NCI-H1694 treated with DMSO at 0.1 percent for 48 hours (cell line): ENCODE measurements around the gene SOBP.

Experiments
- DNase-seq: peaks from one replicate; lab custom pipeline; 2025; lab: John Stamatoyannopoulos, UW

SOBP gene

DNA sequence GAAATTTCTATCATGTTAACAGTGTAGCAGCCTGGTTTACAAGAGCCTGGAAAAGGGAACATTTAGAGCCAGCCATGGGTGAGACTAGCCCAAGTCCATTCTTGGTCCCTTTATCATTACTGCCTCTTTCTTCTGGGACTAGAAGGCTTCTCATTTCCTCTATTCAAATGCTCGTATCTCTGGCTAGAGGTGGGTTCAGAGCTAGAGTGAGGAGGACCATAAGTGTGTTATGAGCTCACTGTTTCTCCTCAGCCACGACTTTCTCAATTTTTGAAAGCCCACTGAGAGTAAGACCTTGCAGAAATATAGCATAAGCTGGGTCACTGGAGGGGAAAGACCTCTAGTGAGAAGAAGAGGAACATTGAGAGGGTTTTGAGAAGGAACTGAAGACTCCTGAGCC, 100.0 kb downstream of the SOBP start:
- DNase-seq: no peak

DNA sequence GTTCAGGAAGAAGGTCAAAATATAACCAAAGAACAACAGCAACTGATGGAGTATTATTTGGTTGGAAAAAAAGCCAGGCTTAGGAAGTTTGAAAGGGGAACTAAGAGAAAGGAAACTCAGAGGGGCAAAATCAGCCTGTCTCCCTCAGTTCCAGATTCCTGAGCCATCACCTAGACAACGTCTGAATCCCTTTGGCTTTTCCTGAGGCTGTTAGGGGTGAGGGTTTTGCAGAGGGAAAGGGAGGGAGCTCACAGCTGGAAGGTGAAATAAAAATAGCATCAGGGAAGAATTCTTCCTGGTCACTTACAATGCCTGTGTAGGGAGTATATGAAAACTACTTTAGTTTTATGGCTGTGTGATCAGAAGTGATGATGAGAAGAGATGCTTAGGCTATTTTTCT, 100.5 kb downstream of the SOBP start:
- DNase-seq: no peak

DNA sequence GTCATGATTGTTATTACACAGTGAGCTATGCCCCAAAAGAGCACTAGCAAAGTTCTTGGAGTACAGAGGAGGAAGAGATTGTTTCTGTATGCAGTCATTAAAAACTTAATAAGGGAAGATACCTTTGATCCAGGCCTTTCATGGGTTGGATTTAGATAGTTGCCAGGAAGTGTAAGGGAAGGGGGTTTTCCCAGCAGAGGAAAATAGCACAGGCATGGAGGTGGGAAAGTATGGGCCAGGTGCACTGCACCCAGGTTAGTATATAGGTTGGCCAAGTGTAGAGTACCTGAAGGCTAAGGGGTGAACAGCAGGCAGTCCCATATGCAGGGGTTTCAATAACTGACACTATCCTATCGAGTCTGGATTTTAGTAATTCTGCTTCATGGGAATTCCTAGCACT, 101.4 kb downstream of the SOBP start:
- no peak for DNase-seq

DNA sequence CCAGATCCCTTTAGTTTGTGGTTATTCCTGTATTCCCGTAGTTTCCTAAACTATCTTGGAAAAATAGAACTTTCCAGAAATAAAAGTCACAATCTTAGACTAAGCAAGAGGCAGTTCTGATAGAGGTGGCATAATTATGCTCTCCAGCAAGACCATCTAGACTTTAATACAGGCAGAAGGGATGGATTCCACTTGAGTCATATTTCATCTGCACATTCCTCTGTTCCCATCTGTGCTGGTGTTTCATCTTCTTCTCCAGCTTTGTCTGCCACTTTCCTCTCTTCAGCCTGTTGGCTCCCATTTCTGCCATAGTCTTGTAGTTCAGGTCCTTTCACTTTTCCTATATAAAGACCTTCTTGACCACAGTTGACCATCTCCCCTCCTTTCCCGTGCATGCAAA, 102.9 kb downstream of the SOBP start:
- no peak for DNase-seq

DNA sequence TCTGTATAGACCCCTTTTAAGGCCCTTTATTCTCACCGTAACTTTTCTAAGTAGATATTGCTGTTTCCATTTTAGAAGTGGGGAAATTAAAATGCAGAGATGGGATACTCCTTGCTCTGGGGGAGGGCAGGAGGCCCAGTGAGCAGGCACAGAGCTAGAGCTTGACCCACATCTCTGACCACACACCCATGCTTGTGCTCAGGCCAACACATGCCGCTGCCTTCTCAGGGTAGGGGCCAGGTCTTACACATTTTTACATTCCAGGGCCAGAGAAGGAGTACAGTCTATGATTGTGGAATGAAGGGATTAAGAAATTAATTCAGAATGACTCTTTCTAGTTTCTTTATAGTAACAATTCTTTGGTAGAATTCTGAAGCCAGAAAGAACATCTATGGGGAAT, 104.8 kb downstream of the SOBP start:
- DNase-seq: no peak

DNA sequence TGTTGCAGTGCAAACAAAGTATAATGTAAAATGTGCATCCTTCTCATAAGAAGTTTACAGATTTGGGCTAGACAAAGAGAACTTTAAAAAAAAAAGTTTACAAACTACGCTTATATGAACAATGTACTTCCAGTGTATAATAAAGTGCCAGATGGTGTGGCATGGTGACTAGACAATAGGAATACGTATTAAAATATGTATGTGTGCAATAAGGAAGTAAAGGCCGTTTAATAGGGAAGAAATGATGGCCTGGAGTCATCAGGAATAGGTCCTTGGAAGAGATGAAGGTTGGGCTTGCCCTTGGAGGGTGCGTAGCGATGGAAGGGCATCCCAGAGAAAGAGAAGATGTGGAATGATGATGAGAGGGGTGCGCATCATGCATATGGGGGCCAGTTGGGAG, 108.2 kb downstream of the SOBP start:
- no peak for DNase-seq

DNA sequence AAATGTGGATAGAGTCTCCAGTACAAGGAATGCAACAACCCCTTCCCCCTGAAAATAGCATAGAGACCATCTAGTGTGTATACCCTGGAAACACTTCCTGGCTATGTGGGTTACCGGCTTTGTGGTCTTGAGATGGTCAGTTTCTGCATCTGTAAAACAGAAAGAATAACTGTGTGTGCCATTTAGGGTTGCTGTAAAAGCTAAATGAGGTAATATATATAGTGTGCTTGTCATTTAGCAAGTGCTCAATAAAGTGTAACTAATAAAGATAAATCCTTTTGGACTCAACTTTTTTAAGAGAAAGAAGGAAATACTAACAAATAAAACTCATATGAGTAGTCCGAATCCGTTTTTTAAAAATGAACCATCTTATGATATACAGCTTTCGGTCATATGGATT, 109.1 kb downstream of the SOBP start:
- DNase-seq: no peak

DNA sequence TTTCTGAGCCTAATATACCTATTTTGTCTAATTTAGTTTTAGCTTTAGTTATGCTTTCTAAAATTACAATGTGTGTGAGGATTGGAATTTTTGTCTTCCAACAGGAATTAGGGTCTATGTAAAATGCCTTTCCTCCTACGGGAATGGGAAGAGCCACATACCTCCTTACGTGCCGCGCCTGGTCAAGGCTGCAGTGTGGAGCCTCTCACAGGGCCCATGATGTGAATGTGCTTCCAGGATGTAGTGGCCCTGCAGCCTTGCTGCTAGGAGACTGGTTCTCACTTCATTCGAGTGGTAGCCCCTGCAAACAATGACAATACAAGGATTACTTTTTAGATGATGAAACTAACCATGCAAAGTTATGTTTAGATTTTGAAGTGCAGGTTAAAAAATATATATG, 110.2 kb downstream of the SOBP start:
- no peak for DNase-seq

DNA sequence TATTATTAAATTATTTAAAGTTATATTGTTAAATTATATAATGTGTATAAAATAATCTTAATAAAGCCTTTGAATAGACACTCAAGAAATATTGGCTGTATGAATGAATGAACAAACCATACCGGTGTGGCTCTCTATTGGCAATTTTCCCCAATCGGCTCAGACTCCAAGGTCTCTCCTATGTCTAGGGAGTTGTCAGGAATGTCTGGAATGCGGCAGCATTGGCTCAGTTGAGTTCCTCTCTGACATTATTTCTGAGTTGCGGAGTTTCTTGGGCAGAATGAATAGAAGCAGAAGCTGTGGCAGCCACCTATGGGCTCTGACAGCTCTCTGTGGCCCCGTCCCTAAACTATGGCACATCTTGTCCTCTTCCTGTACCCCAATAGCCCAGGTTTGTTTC, 111.0 kb downstream of the SOBP start:
- no peak for DNase-seq

DNA sequence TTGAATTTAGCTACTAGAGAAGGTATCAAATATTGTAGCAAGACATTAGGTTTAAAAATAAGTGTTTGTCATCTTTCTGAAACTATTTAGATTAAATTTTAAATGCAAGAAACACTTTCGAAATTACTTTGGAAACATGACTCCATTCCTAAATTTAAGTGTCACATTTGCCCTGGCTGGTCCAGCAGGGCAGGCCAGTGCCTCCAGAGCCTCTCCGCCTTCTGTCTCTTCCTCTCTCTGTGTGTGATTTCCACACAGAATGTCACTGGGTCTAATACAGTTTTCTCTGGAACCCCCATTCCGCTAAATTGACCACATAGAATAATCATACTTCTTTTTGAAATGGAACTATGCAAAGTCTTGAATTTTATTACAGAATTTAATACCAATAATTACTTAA, 111.5 kb downstream of the SOBP start:
- DNase-seq: no peak

DNA sequence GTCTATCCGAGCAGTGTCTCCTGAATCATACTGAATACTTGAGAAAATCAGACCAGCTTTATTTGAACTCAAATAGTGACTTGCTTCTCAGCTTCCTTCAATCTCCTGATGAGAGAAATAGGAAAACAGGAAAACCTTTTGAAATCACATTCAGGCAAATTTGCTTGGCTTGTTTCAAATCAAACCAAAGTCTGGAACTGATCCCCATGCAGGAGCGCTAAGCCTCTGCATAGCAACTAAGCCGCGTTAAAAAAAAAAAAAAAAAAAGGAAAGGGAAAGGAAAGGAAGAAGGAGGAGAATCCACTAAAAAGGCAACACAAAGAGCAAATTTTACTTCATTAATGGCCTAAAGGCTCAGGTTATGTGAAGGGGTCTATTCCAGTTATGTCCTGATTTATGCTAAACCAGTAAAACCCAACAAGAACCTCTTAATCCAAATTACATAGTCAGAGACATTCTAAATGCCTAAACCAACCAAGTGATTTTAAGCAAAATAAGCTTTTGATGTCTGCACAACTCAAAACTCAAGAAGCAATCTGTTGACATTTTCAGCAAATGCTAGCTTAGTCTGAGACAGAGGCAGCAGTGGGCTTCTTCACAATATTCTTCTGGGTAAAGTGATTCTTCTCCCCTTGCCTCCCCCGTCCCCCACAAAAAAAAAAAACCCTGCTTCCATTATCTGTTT, 112.5 kb downstream of the SOBP start:
- no peak for DNase-seq

DNA sequence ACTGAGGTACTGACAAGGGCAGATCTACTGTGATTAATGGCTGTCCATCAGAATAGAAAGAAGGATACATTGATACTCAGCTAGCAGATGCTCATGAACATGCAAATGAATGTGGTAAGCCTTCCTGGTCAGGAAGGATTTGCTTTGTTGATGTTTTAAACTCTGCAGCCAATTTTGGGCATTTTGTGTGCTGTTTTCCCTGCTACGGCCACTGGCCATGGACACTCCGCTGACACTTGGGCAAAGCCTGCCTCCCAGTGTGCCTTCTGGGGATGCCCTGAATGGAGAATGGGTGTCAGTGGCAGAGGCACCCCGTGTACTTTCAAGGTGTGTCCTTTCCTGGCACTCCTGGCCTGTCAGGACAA, 113.1 kb downstream of the SOBP start:
- DNase-seq: no peak

DNA sequence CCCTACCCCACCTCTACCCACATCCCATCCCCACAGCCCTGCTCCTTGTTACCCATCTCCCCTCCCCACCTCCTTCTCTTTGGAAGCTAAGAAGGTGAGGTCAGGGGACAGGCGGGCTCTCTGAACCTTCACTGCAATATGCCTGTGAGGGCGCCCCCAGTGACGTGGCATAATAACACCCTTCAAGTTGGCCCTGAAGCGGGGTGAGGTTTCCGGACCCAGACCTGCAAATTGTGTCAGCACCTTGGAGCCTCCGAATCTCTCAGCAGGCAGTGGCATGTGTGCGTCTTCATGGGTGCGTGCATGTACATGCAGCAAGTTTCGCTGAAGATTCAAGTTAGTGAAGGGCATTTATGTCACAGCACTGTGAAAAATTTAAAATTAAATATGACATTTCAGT, 114.6 kb downstream of the SOBP start:
- no peak for DNase-seq

DNA sequence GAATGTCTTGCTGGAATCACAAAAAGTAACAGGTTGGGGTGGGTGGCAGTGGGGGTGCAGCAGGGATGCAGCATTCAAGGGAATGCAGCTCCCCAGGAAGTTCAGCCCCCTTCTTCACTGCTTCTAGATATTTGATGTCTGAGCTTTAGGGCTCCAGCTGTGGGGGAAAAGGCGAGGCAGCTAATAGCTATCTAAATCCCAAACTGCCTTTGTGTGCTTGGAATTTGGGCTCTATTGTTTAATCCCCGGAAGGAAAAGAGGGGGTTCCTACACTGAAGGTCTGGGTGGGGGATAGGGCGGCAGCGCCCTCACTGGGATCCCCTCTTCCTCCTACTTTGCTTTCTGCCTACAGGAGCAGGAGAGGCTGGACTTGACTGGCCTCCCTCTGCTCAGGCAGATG, 116.5 kb downstream of the SOBP start:
- no peak for DNase-seq

DNA sequence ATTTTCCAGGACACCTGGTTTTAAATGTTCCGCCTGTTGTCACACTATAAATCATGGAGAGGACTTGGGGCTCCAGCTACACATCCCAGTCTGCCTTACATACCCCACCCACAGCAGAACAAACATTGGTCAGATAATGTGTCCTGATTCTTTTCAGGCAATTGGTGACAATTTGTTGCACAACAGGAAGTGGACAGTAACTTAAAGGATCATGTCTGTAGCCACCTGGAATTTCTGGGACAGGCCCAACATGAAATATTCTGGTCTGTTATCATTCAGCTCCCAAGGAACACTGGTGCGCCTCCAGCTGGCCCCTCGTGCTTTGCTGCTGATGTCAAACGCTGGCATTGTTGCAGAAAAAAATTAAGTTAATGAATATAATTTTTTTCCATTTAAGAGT, 117.2 kb downstream of the SOBP start:
- no peak for DNase-seq

DNA sequence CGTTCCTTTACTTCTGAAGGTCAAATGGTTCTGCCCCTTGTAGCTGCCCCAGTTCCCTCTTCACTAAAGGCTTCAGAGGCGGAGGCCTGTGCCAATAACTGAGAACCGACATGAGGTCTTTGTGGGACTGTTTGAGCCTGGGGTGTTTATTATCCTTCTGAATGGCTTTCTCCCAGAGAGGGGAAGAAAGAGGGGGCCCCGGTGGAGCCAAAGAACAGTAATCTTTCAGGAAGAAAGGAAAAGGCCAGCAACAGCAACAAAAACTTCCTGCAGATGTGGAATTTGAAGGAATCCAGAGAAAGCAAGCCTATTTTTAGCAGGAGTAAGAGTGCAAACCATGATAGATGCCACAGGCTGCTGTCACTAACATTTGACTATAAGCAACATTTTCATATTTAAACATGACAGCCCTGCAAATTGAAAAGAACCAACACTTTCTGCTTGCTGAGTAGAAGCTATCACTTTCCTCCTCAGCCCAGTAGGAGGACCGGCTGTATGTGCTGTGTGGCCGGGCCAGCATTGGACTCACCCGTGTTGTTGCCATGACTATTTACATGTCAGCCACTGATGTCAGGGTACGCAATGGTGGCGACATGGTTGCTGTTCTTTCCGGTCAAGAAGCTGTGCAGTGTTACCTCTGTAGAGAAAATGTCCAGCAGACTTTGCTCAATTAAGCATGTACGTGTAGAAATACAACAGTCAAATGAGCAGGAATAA, 121.3 kb downstream of the SOBP start:
- no peak for DNase-seq

DNA sequence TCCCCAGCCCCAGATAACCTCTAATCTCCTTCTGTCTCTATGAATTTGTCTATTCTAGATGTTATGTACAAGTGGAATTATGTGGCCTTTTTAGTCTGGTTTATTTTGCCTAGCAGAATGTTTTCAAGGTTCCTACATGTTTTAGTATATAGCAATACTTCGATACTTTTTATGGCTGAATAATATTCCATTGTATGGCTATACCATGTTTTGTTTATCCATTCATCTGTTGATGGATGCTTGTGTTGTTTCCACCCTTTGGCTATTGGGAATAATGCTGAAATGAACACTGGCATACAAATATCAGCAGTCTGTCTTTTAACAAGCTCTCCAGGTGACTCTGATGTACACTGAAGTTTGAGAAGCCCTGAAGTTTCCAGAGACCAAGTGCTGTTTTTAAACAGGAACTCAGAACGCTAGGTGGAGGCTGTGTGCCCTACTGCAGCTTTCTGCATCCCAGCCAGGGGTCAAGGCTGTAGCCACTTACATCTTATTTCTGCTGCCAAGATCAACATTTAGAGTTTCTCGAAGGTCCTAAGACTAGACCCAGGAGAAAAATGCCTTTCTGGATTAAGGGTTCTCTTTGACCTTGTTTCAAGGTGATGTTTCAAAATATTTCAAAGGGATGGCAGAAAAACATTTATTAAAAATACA, 123.0 kb downstream of the SOBP start:
- DNase-seq: no peak

DNA sequence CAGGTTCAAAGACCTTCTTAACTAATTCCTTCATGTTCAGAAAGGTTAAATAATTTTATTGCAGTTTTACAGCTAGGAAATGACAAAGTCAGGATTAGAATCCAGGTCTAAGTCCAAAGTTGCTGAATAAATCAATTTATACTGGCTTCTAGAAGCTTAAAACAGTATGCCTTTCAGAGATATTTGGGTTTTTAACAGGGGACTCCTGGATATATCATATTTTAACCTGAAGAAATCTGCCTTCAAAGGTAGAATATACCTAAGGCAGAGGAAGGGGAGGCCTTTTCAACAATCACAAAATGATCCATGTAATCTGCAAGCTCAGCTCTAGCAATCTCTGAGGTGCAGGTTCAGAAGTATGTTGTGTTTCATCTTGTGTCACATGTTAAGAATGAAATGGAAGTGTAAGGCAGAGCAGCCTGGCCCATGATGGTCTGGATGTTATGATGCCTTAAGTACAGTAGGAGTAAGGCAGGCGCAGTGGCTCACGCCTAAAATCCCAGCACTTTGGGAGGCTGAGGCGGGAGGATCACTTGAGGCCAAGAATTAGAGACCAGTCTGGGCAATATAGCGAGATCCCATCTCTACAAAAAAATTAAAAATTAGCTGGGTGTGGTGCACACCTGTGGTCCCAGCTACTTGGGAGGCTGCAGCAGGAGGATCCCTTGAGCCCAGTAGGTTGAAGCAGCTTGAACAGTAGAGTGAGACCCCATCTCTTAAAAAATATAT, 123.9 kb downstream of the SOBP start:
- DNase-seq: no peak

DNA sequence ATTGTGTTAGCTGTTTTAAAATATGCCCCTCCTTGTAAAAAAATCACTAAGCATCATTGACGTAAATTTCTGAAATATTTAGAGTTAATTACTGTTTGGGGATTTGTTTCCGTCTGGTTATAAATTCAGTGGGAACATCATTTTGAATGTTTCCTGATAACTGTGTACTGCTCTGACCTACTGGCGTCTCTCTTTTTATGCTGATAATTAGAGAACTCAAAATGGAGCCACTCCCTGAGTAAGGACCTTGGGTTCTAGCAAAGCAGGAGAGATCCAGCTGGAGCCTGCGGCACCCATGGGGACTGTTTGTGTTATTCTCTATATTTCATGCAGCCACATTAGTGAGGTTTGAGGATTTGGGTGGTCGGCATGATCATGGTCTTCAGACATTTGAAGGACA, 124.9 kb downstream of the SOBP start:
- DNase-seq: no peak

DNA sequence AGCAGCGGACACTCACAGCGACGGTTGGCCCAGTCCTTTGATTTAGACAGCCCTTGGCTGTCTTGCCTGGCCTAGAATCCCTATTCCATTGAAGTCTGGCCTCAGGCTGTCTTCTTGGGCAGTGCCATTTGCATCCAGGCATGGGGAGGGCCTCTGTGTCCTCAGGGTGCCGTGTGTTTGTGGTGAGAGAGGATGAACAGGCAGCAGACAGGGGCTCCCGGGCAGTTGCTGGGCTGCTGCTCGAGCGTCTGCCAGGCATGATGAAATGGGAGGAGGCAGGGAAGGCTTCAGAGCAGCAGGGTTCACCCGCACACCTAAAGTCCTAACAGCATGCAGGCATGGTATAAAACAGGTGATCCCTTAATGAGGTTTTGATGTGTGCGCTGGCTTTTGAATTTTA, 126.9 kb downstream of the SOBP start:
- no peak for DNase-seq

DNA sequence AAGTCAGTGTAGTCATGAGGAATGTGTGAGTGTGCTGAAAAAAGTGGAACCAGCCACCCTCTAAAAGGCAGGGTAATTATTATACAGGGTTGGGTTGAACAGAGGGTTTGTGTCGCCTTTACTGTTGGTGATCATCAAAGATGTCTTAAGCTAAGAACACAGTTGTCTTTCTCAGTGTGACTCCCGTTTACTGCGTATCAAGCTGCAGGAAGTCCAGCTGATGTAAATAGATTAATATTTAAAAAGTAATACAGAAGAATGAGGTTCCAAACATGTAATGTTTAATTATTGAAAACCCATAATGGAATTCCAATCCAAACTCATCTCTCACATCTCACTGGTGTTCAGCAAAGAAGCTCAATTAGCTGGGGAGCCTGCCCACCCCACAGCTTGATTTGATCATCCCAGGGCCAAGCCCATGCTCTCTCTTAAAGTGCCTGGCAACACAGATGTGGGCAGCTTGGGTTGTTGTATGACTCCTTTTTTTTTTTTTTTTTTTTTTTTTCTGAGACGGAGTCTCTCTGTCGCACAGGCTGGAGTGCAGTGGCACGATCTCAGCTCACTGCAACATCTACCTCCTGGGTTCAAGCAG, 127.5 kb downstream of the SOBP start:
- no peak for DNase-seq

DNA sequence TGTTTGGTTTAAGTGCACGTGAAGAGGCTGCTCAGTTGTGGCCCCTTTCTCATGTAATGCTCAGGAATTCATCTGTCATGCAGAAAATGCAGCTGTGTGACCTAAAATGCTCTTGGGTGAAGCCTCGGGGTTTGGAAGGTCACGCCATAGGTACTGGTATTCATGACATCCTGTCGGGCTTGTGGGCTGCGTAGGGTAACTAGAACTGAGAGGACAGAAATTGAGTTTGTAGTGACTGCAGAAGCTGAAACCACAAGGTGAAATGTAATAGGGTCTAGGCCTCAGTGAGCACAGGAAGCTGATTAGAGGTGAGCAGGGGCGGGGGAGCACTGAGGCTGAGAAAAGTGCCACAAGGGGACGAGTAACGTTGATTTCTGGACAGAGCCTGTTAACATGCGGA, 128.8 kb downstream of the SOBP start:
- no peak for DNase-seq

DNA sequence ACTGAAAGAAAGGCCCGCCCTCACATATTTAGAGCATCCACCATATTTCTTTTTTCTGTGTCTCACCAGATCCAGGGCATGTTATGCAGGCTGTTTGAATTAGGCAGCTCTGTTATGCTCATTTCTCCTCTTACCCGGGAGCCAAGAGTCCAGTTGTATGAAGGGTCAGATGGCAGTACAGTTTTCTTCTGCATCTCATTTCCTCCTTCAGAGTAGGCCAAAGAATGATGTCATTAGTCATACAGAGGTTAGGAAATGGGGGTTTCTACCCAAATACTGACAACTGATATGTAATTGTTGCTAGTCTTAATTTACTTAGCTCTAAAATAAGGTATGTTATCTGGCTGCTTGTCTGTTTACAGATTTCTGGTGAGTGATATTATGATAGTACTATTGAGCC, 130.8 kb downstream of the SOBP start:
- DNase-seq: no peak
